Measurements from ENCODE around the gene PSMD8.

GRCh38 chr19:38422438-38422837 lies 48.1 kb downstream of the PSMD8 start:
- TF ChIP-seq CTCF (IDR thresholded peaks at IDR 0.05; ENCODE audit: control extremely low read depth in 1 of 3, insufficient read depth in 1 of 3, low read depth in 1 of 3, low read length in 3 of 3), result no peak
- TF ChIP-seq EZH2 (IDR thresholded peaks at IDR 0.05; ENCODE audit: low read depth, low read length, severe bottlenecking), result no peak
- TF ChIP-seq E2F6 (IDR thresholded peaks at IDR 0.05), result no peak
- no peak for TF ChIP-seq USF2 (IDR thresholded peaks at IDR 0.05; ENCODE audit: low read length)
- TF ChIP-seq RFX5 (IDR thresholded peaks at IDR 0.05; ENCODE audit: borderline replicate concordance, low read depth, low read length), result no peak
- TF ChIP-seq FOSL1 (IDR thresholded peaks at IDR 0.05; ENCODE audit: insufficient read depth, low read depth, low read length), result no peak
- no peak for TF ChIP-seq CEBPB (IDR thresholded peaks at IDR 0.05; ENCODE audit: low read depth, low read length)
- TF ChIP-seq POLR2AphosphoS5 (IDR thresholded peaks at IDR 0.05; ENCODE audit: low read depth, low read length), result no peak
- no peak for TF ChIP-seq EP300 (IDR thresholded peaks at IDR 0.05; ENCODE audit: borderline replicate concordance in 1 of 2, low read depth in 2 of 2, low read length in 2 of 2)
- TF ChIP-seq POLR2A (IDR thresholded peaks at IDR 0.05; ENCODE audit: control extremely low read depth in 1 of 2, low read depth in 2 of 2, low read length in 2 of 2), result no peak
- TF ChIP-seq TCF12 (IDR thresholded peaks at IDR 0.05; ENCODE audit: low read depth, low read length), result no peak
- TF ChIP-seq RAD21 (IDR thresholded peaks at IDR 0.05 in 1 of 2, conservative IDR thresholded peaks at IDR 0.05 in 1 of 2; ENCODE audit: low read depth in 2 of 2, low read length in 2 of 2), result no peak
- TF ChIP-seq TEAD4 (IDR thresholded peaks at IDR 0.05; ENCODE audit: low read depth, low read length), result no peak
- TF ChIP-seq MAFK (IDR thresholded peaks at IDR 0.05; ENCODE audit: low read depth, low read length), result no peak

All from H1 (cell line).